ENCODE data around the gene PARD3.

The PARD3 gene

GRCh38 chr10:34606890-34607289 is 208.2 kb downstream of the PARD3 start:
- no peak for DNase-seq

GRCh38 chr10:34602478-34602877 is 212.6 kb downstream of the PARD3 start:
- no peak for DNase-seq

GRCh38 chr10:34601691-34602090 is 213.4 kb downstream of the PARD3 start:
- no peak for DNase-seq

- no peak for DNase-seq
Measured at GRCh38 chr10:34599026-34599795, 215.9 kb downstream of the PARD3 start.

GRCh38 chr10:34596351-34596750 is 218.7 kb downstream of the PARD3 start:
- DNase-seq = no peak

GRCh38 chr10:34593930-34594329 is 221.2 kb downstream of the PARD3 start:
- no peak for DNase-seq

GRCh38 chr10:34593374-34593890 is 221.7 kb downstream of the PARD3 start:
- DNase-seq = no peak

- no peak for DNase-seq
Measured at GRCh38 chr10:34590793-34591192, 224.3 kb downstream of the PARD3 start.

GRCh38 chr10:34589275-34589674 is 225.8 kb downstream of the PARD3 start:
- DNase-seq = no peak

- DNase-seq = no peak
Measured at GRCh38 chr10:34587680-34588019, 227.4 kb downstream of the PARD3 start.

GRCh38 chr10:34587002-34587679 is 228.0 kb downstream of the PARD3 start:
- no peak for DNase-seq

- DNase-seq = no peak
Measured at GRCh38 chr10:34585422-34586112, 229.5 kb downstream of the PARD3 start.

GRCh38 chr10:34584164-34584563 is 230.9 kb downstream of the PARD3 start:
- DNase-seq = no peak

GRCh38 chr10:34581801-34582532 is 233.1 kb downstream of the PARD3 start:
- no peak for DNase-seq

GRCh38 chr10:34580643-34581042 is 234.5 kb downstream of the PARD3 start:
- DNase-seq = no peak

- no peak for DNase-seq
Measured at GRCh38 chr10:34580214-34580613, 234.9 kb downstream of the PARD3 start.

- DNase-seq = no peak
Measured at GRCh38 chr10:34578468-34578867, 236.6 kb downstream of the PARD3 start.

GRCh38 chr10:34576797-34577196 is 238.3 kb downstream of the PARD3 start:
- DNase-seq = no peak

GRCh38 chr10:34575882-34576281 is 239.2 kb downstream of the PARD3 start:
- no peak for DNase-seq

- no peak for DNase-seq
Measured at GRCh38 chr10:34574353-34574934, 240.7 kb downstream of the PARD3 start.

- DNase-seq = no peak
Measured at GRCh38 chr10:34570887-34571286, 244.2 kb downstream of the PARD3 start.

GRCh38 chr10:34567659-34568253 is 247.3 kb downstream of the PARD3 start:
- no peak for DNase-seq
